GM18508 (cell line): ENCODE measurements around the gene KLF5.
A peak's percentile ranks its signal among the peaks of the same experiment; 100 is the strongest.
"Not testable (repeated sequence)": the region's sequence is repeated elsewhere in the genome, so short reads cannot be mapped to it uniquely, and the experiment has no call there.

Experiments used
- ATAC-seq: cut with Tn5 transposase; IDR thresholded peaks from one replicate; pipeline ENCODE4 v1.9.1; 2021; ENCODE audit warnings: moderate number of reproducible peaks; ENCODE audit not compliant: insufficient read depth, unreplicated experiment

KLF5 gene

GRCh38 chr13:73058736-73059459, at the start of gene KLF5:
Gene KLF5 (plus strand): TSS chr13:73059005. CDS start chr13:73059328, 323 bp downstream.
- ATAC-seq, result peak; percentile 94

GRCh38 chr13:73011751-73012150, 47.1 kb upstream of the KLF5 start:
- no peak for ATAC-seq

GRCh38 chr13:73015805-73016204, 43.0 kb upstream of the KLF5 start:
- ATAC-seq, result no peak

- ATAC-seq, result no peak
Measured at GRCh38 chr13:73018336-73018735, 40.5 kb upstream of the KLF5 start.

GRCh38 chr13:73025217-73026012, 33.4 kb upstream of the KLF5 start:
- peak; percentile 52 for ATAC-seq

- ATAC-seq, result no peak
Measured at GRCh38 chr13:73034901-73035300, 23.9 kb upstream of the KLF5 start.

- no peak for ATAC-seq
Measured at GRCh38 chr13:73035660-73036059, 23.1 kb upstream of the KLF5 start.

GRCh38 chr13:73036566-73036965, 22.2 kb upstream of the KLF5 start:
- no peak for ATAC-seq

- ATAC-seq, result no peak
Measured at GRCh38 chr13:73038064-73038463, 20.7 kb upstream of the KLF5 start.

GRCh38 chr13:73039201-73040108, 19.4 kb upstream of the KLF5 start:
- no peak for ATAC-seq

- no peak for ATAC-seq
Measured at GRCh38 chr13:73040484-73040883, 18.3 kb upstream of the KLF5 start.

- ATAC-seq, result no peak
Measured at GRCh38 chr13:73040968-73041596, 17.7 kb upstream of the KLF5 start.

GRCh38 chr13:73045031-73045430, 13.8 kb upstream of the KLF5 start:
- no peak for ATAC-seq

GRCh38 chr13:73048615-73049014, 10.2 kb upstream of the KLF5 start:
- ATAC-seq, result not testable (repeated sequence)

GRCh38 chr13:73054712-73055111, 4.1 kb upstream of the KLF5 start:
- no peak for ATAC-seq

- ATAC-seq, result no peak
Measured at GRCh38 chr13:73055813-73056564, 2.8 kb upstream of the KLF5 start.

GRCh38 chr13:73056565-73056962, 2.2 kb upstream of the KLF5 start:
- ATAC-seq, result no peak

- no peak for ATAC-seq
Measured at GRCh38 chr13:73057284-73058063, 1.3 kb upstream of the KLF5 start.

GRCh38 chr13:73058064-73058313, 816 bp upstream of the KLF5 start:
- ATAC-seq, result no peak
